NB4 (cell line): ENCODE data around the gene TCEANC.
A peak's percentile ranks its signal among the peaks of the same experiment; 100 is the strongest.

ENCODE experiments used
- CTCF ChIP-seq: IDR thresholded peaks from one replicate; pipeline ENCODE4 v1.5.1; 2012; ENCODE audit warnings: low read depth, low read length
- MAX ChIP-seq: IDR thresholded peaks from 2 replicates; pipeline ENCODE4 v1.6.1; 2011; ENCODE audit warnings: low read depth, low read length
- POLR2A ChIP-seq: IDR thresholded peaks from 2 replicates; pipeline ENCODE4 v1.6.1; 2011; ENCODE audit warnings: mild to moderate bottlenecking; ENCODE audit not compliant: insufficient read length; ENCODE audit errors: extremely low read depth

- TF ChIP-seq CTCF, result peak; percentile 44
- TF ChIP-seq POLR2A, result no peak
- TF ChIP-seq MAX, result no peak
Observed at GRCh38 chrX:13658602-13659001, 5.7 kb downstream of the TCEANC start.
